GM23338 (cell line): ENCODE results near the gene ABHD16A. TPM values are rescaled to one million over a fixed set of nuclear protein-coding genes. Genes with fewer than 3 reads are reported as not detected.

Source experiments
- ATAC-seq: fragments of 200-7000 bp; cut with Tn5 transposase; 3 replicates; pipeline ENCODE4 v1.9.1; 2020
- DNase-seq: peaks from one replicate; pipeline ENCODE4 v3.0.0-alpha.2; 2015; ENCODE audit warnings: low spot score
- H2AFZ ChIP-seq: fragments of 200-600 bp; sonication (generic); 2 replicates; pipeline ENCODE4 v1.8.0; 2016; ENCODE audit warnings: antibody characterized with exemption, mild to moderate bottlenecking, moderate library complexity
- H3F3A ChIP-seq: fragments of 200-600 bp; sonication (generic); replicated peaks from 2 replicates; pipeline ENCODE4 v1.8.0; 2017; ENCODE audit warnings: antibody characterized with exemption, mixed run types, low read depth
- H3K27ac ChIP-seq: fragments of 200-600 bp; sonication (generic); 2 replicates; pipeline ENCODE4 v1.6.1; 2016; ENCODE audit warnings: low read depth
- H3K27me3 ChIP-seq: fragments of 200-600 bp; sonication (generic); 2 replicates; pipeline ENCODE4 v1.8.0; 2016; ENCODE audit warnings: mild to moderate bottlenecking, mixed run types, moderate library complexity; ENCODE audit not compliant: insufficient read depth
- H3K36me3 ChIP-seq: fragments of 200-600 bp; sonication (generic); 2 replicates; pipeline ENCODE4 v1.8.0; 2016; ENCODE audit warnings: mild to moderate bottlenecking; ENCODE audit not compliant: insufficient read depth
- H3K4me1 ChIP-seq: fragments of 200-600 bp; sonication (generic); 2 replicates; pipeline ENCODE4 v1.8.0; 2016; ENCODE audit warnings: mild to moderate bottlenecking, moderate library complexity; ENCODE audit not compliant: insufficient read depth
- H3K4me2 ChIP-seq: fragments of 200-600 bp; sonication (generic); 2 replicates; pipeline ENCODE4 v1.7.1; 2017; ENCODE audit warnings: mixed run types
- H3K4me3 ChIP-seq: fragments of 200-600 bp; sonication (generic); 2 replicates; pipeline ENCODE4 v1.6.1; 2016; ENCODE audit warnings: mixed run types
- H3K79me2 ChIP-seq: fragments of 200-600 bp; sonication (generic); replicated peaks from 2 replicates; pipeline ENCODE4 v1.8.0; 2017; ENCODE audit warnings: mild to moderate bottlenecking; ENCODE audit not compliant: insufficient read depth
- H3K9me2 ChIP-seq: fragments of 200-600 bp; sonication (generic); 2 replicates; pipeline ENCODE4 v1.8.0; 2017; ENCODE audit not compliant: insufficient read depth
- H4K20me1 ChIP-seq: fragments of 200-600 bp; sonication (generic); replicated peaks from 2 replicates; pipeline ENCODE4 v1.8.0; 2017; ENCODE audit warnings: mild to moderate bottlenecking; ENCODE audit not compliant: insufficient read depth
- H3K27ac Mint-ChIP-seq: 2 replicates; pipeline ENCODE4 v1.8.0; 2020; ENCODE audit warnings: inconsistent platforms, mild to moderate bottlenecking, moderate library complexity, mixed read lengths
- H3K27me3 Mint-ChIP-seq: 3 replicates; pipeline ENCODE4 v1.8.0; 2022; ENCODE audit warnings: low read depth, mild to moderate bottlenecking, moderate library complexity, mixed read lengths, inconsistent platforms; ENCODE audit not compliant: insufficient read depth, poor library complexity
- H3K36me3 Mint-ChIP-seq: 3 replicates; pipeline ENCODE4 v1.8.0; 2021; ENCODE audit warnings: low read depth, mild to moderate bottlenecking, inconsistent platforms, moderate library complexity, mixed read lengths
- H3K4me1 Mint-ChIP-seq: 3 replicates; pipeline ENCODE4 v1.8.0; 2020; ENCODE audit warnings: mild to moderate bottlenecking, inconsistent platforms, mixed read lengths
- H3K4me3 Mint-ChIP-seq: 3 replicates; pipeline ENCODE4 v1.8.0; 2021; ENCODE audit warnings: moderate library complexity, mild to moderate bottlenecking, inconsistent platforms, mixed read lengths
- H3K9me3 Mint-ChIP-seq: 3 replicates; pipeline ENCODE4 v1.8.0; 2020; ENCODE audit warnings: moderate library complexity, mild to moderate bottlenecking, inconsistent platforms, mixed read lengths
- STAT1 ChIP-seq: IDR thresholded peaks from one replicate; pipeline ENCODE4 v1.6.1; 2016; ENCODE audit warnings: antibody characterized with exemption; ENCODE audit not compliant: unreplicated experiment
- ZNF331 ChIP-seq: fragments of 250-450 bp; sonication (Bioruptor Pico); IDR thresholded peaks from 2 replicates; pipeline ENCODE4 v1.5.0; 2020; ENCODE audit warnings: low read depth, mild to moderate bottlenecking, moderate library complexity
- polyA plus RNA-seq: library from polyadenylated mRNA; unstranded; fragments of >200 nt; fragmentation: Nextera tagmentation; extraction: Ambion mirVana; gene quantifications from 2 replicates; pipeline ENCODE4 v1.2.1, GENCODE V29; 2016
- total RNA-seq: library from RNA; depleted of rRNA; stranded (reverse); fragments of >200 nt; shearing (Covaris generic); gene quantifications from 2 replicates; pipeline ENCODE4 v1.2.3, GENCODE V29; 2014
- TF ChIP-seq, protein P1 (sequence below), 2 experiments: fragments of 200-600 bp in 1 of 2; sonication (generic) in 1 of 2; conservative IDR thresholded peaks; 2 replicates each; pipeline versions ENCODE4 v1.5.1 to v1.6.1; 2016 to 2017; ENCODE audit warnings: antibody characterized with exemption in 2 of 2, low read depth in 2 of 2, mild to moderate bottlenecking in 2 of 2, moderate library complexity in 1 of 2
- TF ChIP-seq, protein P2 (sequence below): fragments of 250-450 bp; sonication (Bioruptor Pico); IDR thresholded peaks from 2 replicates; pipeline ENCODE4 v1.5.0; 2020; ENCODE audit warnings: mild to moderate bottlenecking, moderate library complexity
- TF ChIP-seq, protein P3 (sequence below): IDR thresholded peaks from 2 replicates; pipeline ENCODE4 v1.6.1; 2016; ENCODE audit warnings: antibody characterized with exemption

ABHD16A gene
- total and polyA plus RNA-seq, 2 experiments from 2014 or later: 26.9 to 37.0 TPM

- Mint-ChIP-seq H3K36me3 (peaks cover 29% of the 10 kb centered on the region), H3K4me3 (peak overlapping the region; percentile 92; the same call in 2 of the 3 replicates), H3K9me3 (no peaks in the 10 kb centered on the region; the same call in 2 of the 3 replicates), H3K27ac (peak overlapping the region; percentile 60), H3K4me1 (peaks cover 45% of the 10 kb centered on the region), H3K27me3 (peaks cover 28% of the 10 kb centered on the region)
- Histone ChIP-seq H3K4me1 (peaks cover 42% of the 10 kb centered on the region), H4K20me1 (0 out of 2 replicates have a peak, but pooled peaks cover 5% of the 10 kb centered on the region), H3K4me3 (peak overlapping the region; percentile 96), H3K27me3 (no peaks in the 10 kb centered on the region), H3K27ac (no peak overlapping the region), H3K9me2 (no peaks in the 10 kb centered on the region), H3F3A (peaks cover 37% of the 10 kb centered on the region), H3K79me2 (peaks cover 27% of the 10 kb centered on the region), H2AFZ (peak overlapping the region; percentile 73; the same call in 1 of the 2 replicates), H3K4me2 (peak overlapping the region; percentile 91), H3K36me3 (peaks cover 11% of the 10 kb centered on the region)
- ATAC-seq (no peak), DNase-seq (peak; percentile 50)
- TF ChIP-seq, protein P1, sequence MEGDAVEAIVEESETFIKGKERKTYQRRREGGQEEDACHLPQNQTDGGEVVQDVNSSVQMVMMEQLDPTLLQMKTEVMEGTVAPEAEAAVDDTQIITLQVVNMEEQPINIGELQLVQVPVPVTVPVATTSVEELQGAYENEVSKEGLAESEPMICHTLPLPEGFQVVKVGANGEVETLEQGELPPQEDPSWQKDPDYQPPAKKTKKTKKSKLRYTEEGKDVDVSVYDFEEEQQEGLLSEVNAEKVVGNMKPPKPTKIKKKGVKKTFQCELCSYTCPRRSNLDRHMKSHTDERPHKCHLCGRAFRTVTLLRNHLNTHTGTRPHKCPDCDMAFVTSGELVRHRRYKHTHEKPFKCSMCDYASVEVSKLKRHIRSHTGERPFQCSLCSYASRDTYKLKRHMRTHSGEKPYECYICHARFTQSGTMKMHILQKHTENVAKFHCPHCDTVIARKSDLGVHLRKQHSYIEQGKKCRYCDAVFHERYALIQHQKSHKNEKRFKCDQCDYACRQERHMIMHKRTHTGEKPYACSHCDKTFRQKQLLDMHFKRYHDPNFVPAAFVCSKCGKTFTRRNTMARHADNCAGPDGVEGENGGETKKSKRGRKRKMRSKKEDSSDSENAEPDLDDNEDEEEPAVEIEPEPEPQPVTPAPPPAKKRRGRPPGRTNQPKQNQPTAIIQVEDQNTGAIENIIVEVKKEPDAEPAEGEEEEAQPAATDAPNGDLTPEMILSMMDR (conservative IDR thresholded peaks at IDR 0.05; ENCODE audit: low read depth in 2 of 2): peak; percentile 48 to 65
- no peak for TF ChIP-seq ZNF331 (CRISPR knock-in tag)
Observed at GRCh38 chr6:31737991-31738979, 35.2 kb upstream of the ABHD16A start.

DNA sequence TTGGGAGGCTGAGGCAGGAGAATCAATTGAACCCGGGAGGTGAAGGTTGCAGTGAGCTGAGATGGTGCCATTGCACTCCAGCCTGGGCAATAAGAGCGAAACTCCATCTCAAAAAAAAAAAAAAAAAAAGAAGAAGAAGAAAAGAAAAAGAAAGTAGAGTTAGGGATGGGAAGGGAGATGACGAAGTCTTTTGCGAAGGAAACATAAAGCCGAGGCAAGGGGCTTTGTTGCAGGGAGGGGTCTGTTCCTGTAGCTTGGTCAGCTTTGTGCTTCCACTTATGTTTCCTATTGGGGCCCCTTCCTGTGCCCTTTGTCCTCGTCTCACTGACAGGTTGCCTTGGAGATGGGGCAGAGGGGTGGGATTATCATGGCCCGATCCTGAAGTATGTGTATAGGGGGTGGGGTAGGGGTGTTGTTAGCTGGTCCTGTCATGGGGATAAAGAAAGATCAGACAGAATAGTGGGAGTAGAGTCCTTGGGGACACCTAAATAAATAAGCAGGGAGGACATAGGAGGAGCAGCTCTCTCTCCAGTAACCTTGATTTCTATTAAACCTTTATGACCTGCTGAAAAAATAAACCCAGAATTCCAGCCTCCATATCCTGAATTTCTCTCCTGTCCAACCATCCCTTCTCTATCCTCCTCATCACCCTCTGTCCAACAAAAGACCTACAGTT, 34.3 kb upstream of the ABHD16A start:
- 0 out of 2 replicates have a peak, but pooled peaks cover 11% of the 10 kb centered on the region for H4K20me1 ChIP-seq
- H3K27me3 Mint-ChIP-seq: peaks cover 29% of the 10 kb centered on the region
- peak overlapping the region; percentile 96 for H3K4me3 ChIP-seq
- peaks cover 43% of the 10 kb centered on the region for H3F3A ChIP-seq
- H3K36me3 Mint-ChIP-seq: peaks cover 36% of the 10 kb centered on the region
- H2AFZ ChIP-seq: peak overlapping the region; percentile 73; the same call in 1 of the 2 replicates
- H3K4me1 ChIP-seq: peaks cover 42% of the 10 kb centered on the region
- peaks cover 27% of the 10 kb centered on the region for H3K79me2 ChIP-seq
- no peaks in the 10 kb centered on the region for H3K9me2 ChIP-seq
- no peaks in the 10 kb centered on the region for H3K27me3 ChIP-seq
- H3K4me1 Mint-ChIP-seq: peaks cover 45% of the 10 kb centered on the region
- H3K27ac ChIP-seq: 0 out of 2 replicates have a peak overlapping the region, but pooled peaks have one; percentile 58
- H3K4me3 Mint-ChIP-seq: peak overlapping the region; percentile 92
- H3K4me2 ChIP-seq: peak overlapping the region; percentile 91
- DNase-seq: peak; percentile 56
- no peaks in the 10 kb centered on the region; the same call in 2 of the 3 replicates for H3K9me3 Mint-ChIP-seq
- no peak for ATAC-seq
- peaks cover 14% of the 10 kb centered on the region for H3K36me3 ChIP-seq
- H3K27ac Mint-ChIP-seq: no peak overlapping the region; the same call in 1 of the 2 replicates
- TF ChIP-seq, protein P2, sequence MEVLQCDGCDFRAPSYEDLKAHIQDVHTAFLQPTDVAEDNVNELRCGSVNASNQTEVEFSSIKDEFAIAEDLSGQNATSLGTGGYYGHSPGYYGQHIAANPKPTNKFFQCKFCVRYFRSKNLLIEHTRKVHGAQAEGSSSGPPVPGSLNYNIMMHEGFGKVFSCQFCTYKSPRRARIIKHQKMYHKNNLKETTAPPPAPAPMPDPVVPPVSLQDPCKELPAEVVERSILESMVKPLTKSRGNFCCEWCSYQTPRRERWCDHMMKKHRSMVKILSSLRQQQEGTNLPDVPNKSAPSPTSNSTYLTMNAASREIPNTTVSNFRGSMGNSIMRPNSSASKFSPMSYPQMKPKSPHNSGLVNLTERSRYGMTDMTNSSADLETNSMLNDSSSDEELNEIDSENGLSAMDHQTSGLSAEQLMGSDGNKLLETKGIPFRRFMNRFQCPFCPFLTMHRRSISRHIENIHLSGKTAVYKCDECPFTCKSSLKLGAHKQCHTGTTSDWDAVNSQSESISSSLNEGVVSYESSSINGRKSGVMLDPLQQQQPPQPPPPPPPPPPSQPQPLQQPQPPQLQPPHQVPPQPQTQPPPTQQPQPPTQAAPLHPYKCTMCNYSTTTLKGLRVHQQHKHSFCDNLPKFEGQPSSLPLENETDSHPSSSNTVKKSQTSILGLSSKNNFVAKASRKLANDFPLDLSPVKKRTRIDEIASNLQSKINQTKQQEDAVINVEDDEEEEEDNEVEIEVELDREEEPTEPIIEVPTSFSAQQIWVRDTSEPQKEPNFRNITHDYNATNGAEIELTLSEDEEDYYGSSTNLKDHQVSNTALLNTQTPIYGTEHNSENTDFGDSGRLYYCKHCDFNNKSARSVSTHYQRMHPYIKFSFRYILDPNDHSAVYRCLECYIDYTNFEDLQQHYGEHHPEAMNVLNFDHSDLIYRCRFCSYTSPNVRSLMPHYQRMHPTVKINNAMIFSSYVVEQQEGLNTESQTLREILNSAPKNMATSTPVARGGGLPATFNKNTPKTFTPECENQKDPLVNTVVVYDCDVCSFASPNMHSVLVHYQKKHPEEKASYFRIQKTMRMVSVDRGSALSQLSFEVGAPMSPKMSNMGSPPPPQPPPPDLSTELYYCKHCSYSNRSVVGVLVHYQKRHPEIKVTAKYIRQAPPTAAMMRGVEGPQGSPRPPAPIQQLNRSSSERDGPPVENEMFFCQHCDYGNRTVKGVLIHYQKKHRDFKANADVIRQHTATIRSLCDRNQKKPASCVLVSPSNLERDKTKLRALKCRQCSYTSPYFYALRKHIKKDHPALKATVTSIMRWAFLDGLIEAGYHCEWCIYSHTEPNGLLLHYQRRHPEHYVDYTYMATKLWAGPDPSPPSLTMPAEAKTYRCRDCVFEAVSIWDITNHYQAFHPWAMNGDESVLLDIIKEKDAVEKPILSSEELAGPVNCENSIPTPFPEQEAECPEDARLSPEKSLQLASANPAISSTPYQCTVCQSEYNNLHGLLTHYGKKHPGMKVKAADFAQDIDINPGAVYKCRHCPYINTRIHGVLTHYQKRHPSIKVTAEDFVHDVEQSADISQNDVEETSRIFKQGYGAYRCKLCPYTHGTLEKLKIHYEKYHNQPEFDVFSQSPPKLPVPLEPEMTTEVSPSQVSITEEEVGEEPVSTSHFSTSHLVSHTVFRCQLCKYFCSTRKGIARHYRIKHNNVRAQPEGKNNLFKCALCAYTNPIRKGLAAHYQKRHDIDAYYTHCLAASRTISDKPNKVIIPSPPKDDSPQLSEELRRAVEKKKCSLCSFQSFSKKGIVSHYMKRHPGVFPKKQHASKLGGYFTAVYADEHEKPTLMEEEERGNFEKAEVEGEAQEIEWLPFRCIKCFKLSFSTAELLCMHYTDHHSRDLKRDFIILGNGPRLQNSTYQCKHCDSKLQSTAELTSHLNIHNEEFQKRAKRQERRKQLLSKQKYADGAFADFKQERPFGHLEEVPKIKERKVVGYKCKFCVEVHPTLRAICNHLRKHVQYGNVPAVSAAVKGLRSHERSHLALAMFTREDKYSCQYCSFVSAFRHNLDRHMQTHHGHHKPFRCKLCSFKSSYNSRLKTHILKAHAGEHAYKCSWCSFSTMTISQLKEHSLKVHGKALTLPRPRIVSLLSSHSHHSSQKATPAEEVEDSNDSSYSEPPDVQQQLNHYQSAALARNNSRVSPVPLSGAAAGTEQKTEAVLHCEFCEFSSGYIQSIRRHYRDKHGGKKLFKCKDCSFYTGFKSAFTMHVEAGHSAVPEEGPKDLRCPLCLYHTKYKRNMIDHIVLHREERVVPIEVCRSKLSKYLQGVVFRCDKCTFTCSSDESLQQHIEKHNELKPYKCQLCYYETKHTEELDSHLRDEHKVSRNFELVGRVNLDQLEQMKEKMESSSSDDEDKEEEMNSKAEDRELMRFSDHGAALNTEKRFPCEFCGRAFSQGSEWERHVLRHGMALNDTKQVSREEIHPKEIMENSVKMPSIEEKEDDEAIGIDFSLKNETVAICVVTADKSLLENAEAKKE (CRISPR knock-in tag): no peak
- TF ChIP-seq, protein P3, sequence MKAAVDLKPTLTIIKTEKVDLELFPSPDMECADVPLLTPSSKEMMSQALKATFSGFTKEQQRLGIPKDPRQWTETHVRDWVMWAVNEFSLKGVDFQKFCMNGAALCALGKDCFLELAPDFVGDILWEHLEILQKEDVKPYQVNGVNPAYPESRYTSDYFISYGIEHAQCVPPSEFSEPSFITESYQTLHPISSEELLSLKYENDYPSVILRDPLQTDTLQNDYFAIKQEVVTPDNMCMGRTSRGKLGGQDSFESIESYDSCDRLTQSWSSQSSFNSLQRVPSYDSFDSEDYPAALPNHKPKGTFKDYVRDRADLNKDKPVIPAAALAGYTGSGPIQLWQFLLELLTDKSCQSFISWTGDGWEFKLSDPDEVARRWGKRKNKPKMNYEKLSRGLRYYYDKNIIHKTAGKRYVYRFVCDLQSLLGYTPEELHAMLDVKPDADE: no peak
- no peak for TF ChIP-seq STAT1
